GM12878 (cell line): Measurements from ENCODE around the gene RBM11. TPM values are rescaled to one million over a fixed set of nuclear protein-coding genes. Genes with fewer than 3 reads are reported as not detected.

Experiments
- ATAC-seq: fragments of 200-7000 bp; cut with Tn5 transposase; 3 replicates; pipeline ENCODE4 v1.9.1; 2020; ENCODE audit warnings: mild to moderate bottlenecking, moderate library complexity
- BruUV-seq: library from RNA; stranded (reverse); fragments of 400-500 nt; replicated peaks from 2 replicates; lab custom pipeline; 2021; lab: Mats Ljungman, UMichigan
- CTCF ChIA-PET: fragments of 300-600 bp; sonication (Branson Sonifier 250); formaldehyde crosslinking; extraction: SDS; loops from one replicate; lab custom pipeline; 2021; ENCODE audit warnings: inconsistent platforms; lab: Yijun Ruan, JAX
- POLR2A ChIA-PET: fragments of 350-600 bp; formaldehyde crosslinking; extraction: SDS; loops from one replicate; lab custom pipeline; 2021; ENCODE audit warnings: inconsistent platforms; lab: Charles Lee
- RAD21 ChIA-PET: fragments of 300-600 bp; sonication (Branson Sonifier 250); formaldehyde crosslinking; loops from one replicate; lab custom pipeline; 2023; ENCODE audit warnings: antibody characterized with exemption; ENCODE audit not compliant: unreplicated experiment; lab: Charles Lee
- SMC1A ChIA-PET: fragments of 300-600 bp; sonication (Branson Sonifier 250); formaldehyde crosslinking; loops from one replicate; lab custom pipeline; 2023; ENCODE audit not compliant: unreplicated experiment, uncharacterized antibody; lab: Charles Lee
- DNase-seq: peaks from one replicate; pipeline ENCODE4 v3.0.0-alpha.2; 2011; ENCODE audit warnings: low read depth, low spot score
- FAIRE-seq: peaks from 3 replicates; lab custom pipeline; 2011; peaks lifted over from hg19 to GRCh38; lab: Jason Lieb, UNC
- H2AFZ ChIP-seq: 2 replicates; pipeline ENCODE4 v1.6.0; 2011; ENCODE audit warnings: low read depth, low read length, control low read depth; ENCODE audit not compliant: control insufficient read depth
- H3K27ac ChIP-seq: 2 replicates; pipeline ENCODE4 v1.5.1; 2011; ENCODE audit warnings: control low read depth; ENCODE audit not compliant: control insufficient read depth, insufficient read depth
- H3K27me3 ChIP-seq, 2 experiments: replicated peaks in 1 of 2; 2 replicates each; pipeline versions ENCODE4 v1.6.0 to v1.6.1; 2011; ENCODE audit warnings: low read length in 1 of 2; ENCODE audit not compliant: control insufficient read depth in 2 of 2, insufficient read depth in 2 of 2
- H3K36me3 ChIP-seq, 2 experiments: 2 replicates each; pipeline ENCODE4 v1.5.1; 2011; ENCODE audit warnings: low read length in 1 of 2; ENCODE audit not compliant: control insufficient read depth in 2 of 2, insufficient read depth in 2 of 2
- H3K4me1 ChIP-seq: 2 replicates; pipeline ENCODE4 v1.6.1; 2011; ENCODE audit warnings: mild to moderate bottlenecking, low read length, moderate library complexity, mixed read lengths; ENCODE audit not compliant: control insufficient read depth, insufficient read depth
- H3K4me2 ChIP-seq: 2 replicates; pipeline ENCODE4 v1.6.0; 2011; ENCODE audit warnings: control low read depth; ENCODE audit not compliant: control insufficient read depth, insufficient read depth
- H3K4me3 ChIP-seq: fragments of 200-600 bp; sonication (generic); 2 replicates; pipeline ENCODE4 v1.5.1; 2016
- H3K79me2 ChIP-seq: 2 replicates; pipeline ENCODE4 v1.6.0; 2011; ENCODE audit warnings: low read length; ENCODE audit not compliant: control insufficient read depth, insufficient read depth
- H3K9ac ChIP-seq: 2 replicates; pipeline ENCODE4 v1.8.0; 2011; ENCODE audit warnings: low read length, control low read depth, mixed read lengths; ENCODE audit not compliant: control insufficient read depth, insufficient read depth
- H3K9me3 ChIP-seq: replicated peaks from 3 replicates; pipeline ENCODE4 v1.5.1; 2011; ENCODE audit warnings: mild to moderate bottlenecking, low read length; ENCODE audit not compliant: control insufficient read depth, insufficient read depth
- H4K20me1 ChIP-seq: 2 replicates; pipeline ENCODE4 v1.6.0; 2011; ENCODE audit not compliant: control insufficient read depth, insufficient read depth
- BCL3 ChIP-seq: IDR thresholded peaks from 2 replicates; pipeline ENCODE4 v1.6.1; 2011; ENCODE audit warnings: borderline replicate concordance, low read depth, mild to moderate bottlenecking, moderate library complexity, low read length; ENCODE audit not compliant: insufficient read depth, poor library complexity, severe bottlenecking
- BRCA1 ChIP-seq: IDR thresholded peaks from 2 replicates; pipeline ENCODE4 v1.6.1; 2011; ENCODE audit warnings: low read depth, low read length, improper control_type of control experiment
- CREB1 ChIP-seq: IDR thresholded peaks from 2 replicates; pipeline ENCODE4 v1.6.1; 2012; ENCODE audit warnings: low read depth, mild to moderate bottlenecking, inconsistent platforms
- EGR1 ChIP-seq, 2 experiments: IDR thresholded peaks; 1 replicate in 1 of 2; 2 replicates in 1 of 2; pipeline ENCODE4 v1.6.1; 2011 to 2012; ENCODE audit warnings: low read depth in 2 of 2, low read length in 2 of 2, borderline replicate concordance in 1 of 2, mild to moderate bottlenecking in 1 of 2, moderate library complexity in 1 of 2
- ESRRA ChIP-seq: IDR thresholded peaks from 2 replicates; pipeline ENCODE4 v1.6.1; 2012; ENCODE audit warnings: mild to moderate bottlenecking, low read length, improper control_type of control experiment
- HSF1 ChIP-seq: fragments of 150-350 bp; IDR thresholded peaks from 2 replicates; pipeline ENCODE4 v1.6.1; 2014; ENCODE audit warnings: mild to moderate bottlenecking, low read depth, low read length
- IRF5 ChIP-seq: fragments of 450-650 bp; IDR thresholded peaks from 2 replicates; pipeline ENCODE4 v1.6.1; 2017; ENCODE audit warnings: borderline replicate concordance
- KDM1A ChIP-seq: fragments of 200-600 bp; sonication (generic); IDR thresholded peaks from 2 replicates; pipeline ENCODE4 v1.6.1; 2016; ENCODE audit warnings: borderline replicate concordance
- MAX ChIP-seq: IDR thresholded peaks from 2 replicates; pipeline ENCODE4 v1.6.1; 2012; ENCODE audit warnings: low read depth, low read length, improper control_type of control experiment
- USF1 ChIP-seq: IDR thresholded peaks from 2 replicates; pipeline ENCODE4 v1.6.1; 2011; ENCODE audit warnings: borderline replicate concordance, low read depth, mild to moderate bottlenecking, moderate library complexity, mixed read lengths, low read length; ENCODE audit not compliant: insufficient read depth; ENCODE audit errors: extremely low read length
- ZNF274 ChIP-seq: IDR thresholded peaks from one replicate; pipeline ENCODE4 v1.8.0; 2011; ENCODE audit not compliant: insufficient read length, insufficient read depth
- WGBS: methylation state at CpG from one replicate; pipeline ENCODE4 v1.1.6; 2016; ENCODE audit warnings: low lambda C conversion rate; ENCODE audit not compliant: insufficient replicate concordance, insufficient coverage; ENCODE audit errors: missing lambda C conversion rate; 5-methylcytosine and 5-hydroxymethylcytosine counted together
- in situ Hi-C: fragments of 300-500 bp; cut with MboI; formaldehyde crosslinking; loops from 9 replicates; pipeline ENCODE4 v1.14.3; 2018; ENCODE audit warnings: mixed read lengths
- intact Hi-C: fragments of 100-400 bp; cut with micrococcal nuclease; formaldehyde crosslinking; loops from one replicate; pipeline ENCODE4 v1.14.2; 2022; ENCODE audit not compliant: unreplicated experiment
- polyA plus RNA-seq, 11 experiments: library from polyadenylated mRNA; depleted of rRNA in 4 of 11; unstranded in 6 of 11; stranded (reverse) in 5 of 11; fragments of >200 nt; fragmentation: Nextera tagmentation in 4 of 11; fragmentation: Illumina TruSeq in 1 of 11; extraction: Ambion mirVana in 4 of 11; extraction: Trizol in 1 of 11; gene quantifications; 1 replicate in 1 of 11; 2 replicates in 10 of 11; pipeline versions ENCODE4 v1.2.1 to v1.2.3, GENCODE V29; 2011 to 2016; ENCODE audit warnings: inconsistent platforms in 2 of 11, missing spikeins in 2 of 11, low read depth in 1 of 11
- total RNA-seq, 4 experiments: library from RNA; depleted of rRNA in 3 of 4; stranded (reverse); fragments of >200 nt in 3 of 4; fragmentation: Illumina TruSeq in 1 of 4; extraction: Trizol in 1 of 4; gene quantifications; 2 replicates each; pipeline versions ENCODE4 v1.2.1 to v1.2.3, GENCODE V29; 2013 to 2021

RBM11 gene
- total and polyA plus RNA-seq, 10 of the 15 experiments (the other 5 are each of a cell fraction or from before 2014, with no cell fraction given) = 0.29 to 1.8 (median 0.35) TPM; not detected in 1

- no peak for FAIRE-seq
- ChIA-PET SMC1A (interaction anchor here (1.0 kb wide), 1 partner anchor 11 kb away, joined by 3 read pairs; no protein-coding TSS in a partner anchor), CTCF (no interaction called here), POLR2A (no interaction called here), RAD21 (no interaction called here)
- no peak overlapping the region for H2AFZ ChIP-seq
- H3K9ac ChIP-seq = no peak overlapping the region
- no peaks in the 10 kb centered on the region for H3K4me1 ChIP-seq
- no peak for ATAC-seq
- 4% methylated on average over 1 of the region's 1 CpG for WGBS
- TF ChIP-seq BCL3 = no peak
- no peak for TF ChIP-seq USF1
- no peak for TF ChIP-seq IRF5
- no peak for TF ChIP-seq CREB1
- TF ChIP-seq KDM1A = no peak
- TF ChIP-seq MAX = no peak
- no peak for TF ChIP-seq ESRRA
- TF ChIP-seq ZNF274 = no peak
- no peak for TF ChIP-seq EGR1 (IDR thresholded peaks at IDR 0.05; ENCODE audit: borderline replicate concordance in 1 of 2, low read depth in 2 of 2, low read length in 2 of 2)
- TF ChIP-seq HSF1 = no peak
- no peak for TF ChIP-seq BRCA1
- no peaks in the 10 kb centered on the region for H3K9me3 ChIP-seq
- H3K36me3 ChIP-seq = no peaks in the 10 kb centered on the region
- no TSS peak for BruUV-seq
- H3K79me2 ChIP-seq = no peaks in the 10 kb centered on the region
- no peak overlapping the region for H3K27ac ChIP-seq
- no peaks in the 10 kb centered on the region for H4K20me1 ChIP-seq
- no peaks in the 10 kb centered on the region; a peak in 1 of 4 replicates for H3K27me3 ChIP-seq
- no peak overlapping the region for H3K4me3 ChIP-seq
- in situ Hi-C loops = no loop called here
- DNase-seq = no peak
- H3K4me2 ChIP-seq = no peak overlapping the region
- intact Hi-C loops = loop anchor here (10.0 kb wide), 1 partner anchor 73 kb away; no protein-coding TSS in a partner anchor
Measured at GRCh38 chr21:14262039-14262438, 46.1 kb downstream of the RBM11 start.
